ENCODE data around the gene NBPF12.
"Not testable (repeated sequence)": the region's sequence is repeated elsewhere in the genome, so short reads cannot be mapped to it uniquely, and the experiment has no call there.

DNA sequence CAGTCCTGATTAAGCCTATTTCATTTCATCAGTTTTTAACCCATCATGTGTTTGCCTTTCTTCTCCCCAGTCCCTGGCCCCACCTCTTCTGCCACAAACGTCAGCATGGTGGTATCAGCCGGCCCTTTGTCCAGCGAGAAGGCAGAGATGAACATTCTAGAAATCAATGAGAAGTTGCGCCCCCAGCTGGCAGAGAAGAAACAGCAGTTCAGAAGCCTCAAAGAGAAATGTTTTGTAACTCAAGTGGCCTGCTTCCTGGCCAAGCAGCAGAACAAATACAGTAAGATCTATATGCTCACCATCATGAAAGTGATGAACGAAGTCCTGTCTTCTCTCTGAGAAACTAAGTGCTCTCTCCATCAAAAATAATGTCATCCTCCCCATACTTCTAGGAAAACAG is 34.6 kb downstream of the NBPF12 start:
- TF ChIP-seq MAFK (IDR thresholded peaks at IDR 0.05; ENCODE audit: low read depth, low read length); RXRA (IDR thresholded peaks at IDR 0.05; ENCODE audit: insufficient read depth, low read depth, low read length); TEAD4 (IDR thresholded peaks at IDR 0.05; ENCODE audit: low read depth, low read length): not testable (repeated sequence)
